Tibial nerve (tissue), 4 donors: ENCODE data around the gene WDR87. TPM values are rescaled to one million over a fixed set of nuclear protein-coding genes. Genes with fewer than 3 reads are reported as not detected.

Experiments used
- DNase-seq, 2 donors: peaks; one replicate each; pipeline ENCODE4 v3.0.0-alpha.2; 2019; ENCODE audit warnings: low spot score in 2 of 2
- H3K27ac ChIP-seq, 4 donors: fragments of 200-600 bp; sonication (generic) in 3 of 4; one replicate each; pipeline ENCODE4 v1.5.1; 2017 to 2019; ENCODE audit warnings: mild to moderate bottlenecking in 1 of 4
- H3K27me3 ChIP-seq, 2 donors: fragments of 200-600 bp; sonication (generic) in 1 of 2; one replicate each; pipeline versions ENCODE4 v1.5.1 to v1.6.0; 2017 to 2019
- H3K36me3 ChIP-seq, 3 donors: fragments of 200-600 bp; sonication (generic); one replicate each; pipeline ENCODE4 v1.5.1; 2018 to 2019
- H3K4me1 ChIP-seq, 4 donors: fragments of 200-600 bp; sonication (generic) in 3 of 4; one replicate each; pipeline ENCODE4 v1.5.1; 2017 to 2019
- H3K4me3 ChIP-seq, 4 donors: fragments of 200-600 bp; sonication (generic) in 3 of 4; one replicate each; pipeline ENCODE4 v1.5.1; 2017 to 2019; ENCODE audit warnings: mild to moderate bottlenecking in 1 of 4, moderate library complexity in 1 of 4
- H3K9me3 ChIP-seq, 4 donors: fragments of 200-600 bp; sonication (generic) in 3 of 4; one replicate each; pipeline ENCODE4 v1.5.1; 2017 to 2019
- CTCF ChIP-seq, 5 experiments: fragments of 200-600 bp in 3 of 5; fragments of 450-650 bp in 2 of 5; sonication (generic) in 3 of 5; IDR thresholded peaks; one replicate each; pipeline ENCODE4 v1.5.1; 2016 to 2019; ENCODE audit warnings: antibody characterized with exemption in 5 of 5, mild to moderate bottlenecking in 3 of 5, moderate library complexity in 2 of 5
- EP300 ChIP-seq, 2 donors: sonication (generic); formaldehyde crosslinking; IDR thresholded peaks; one replicate each; pipeline ENCODE4 v1.6.1; 2017; ENCODE audit warnings: antibody characterized with exemption in 2 of 2, mild to moderate bottlenecking in 1 of 2
- POLR2A ChIP-seq, 2 donors: fragments of 450-650 bp; IDR thresholded peaks; one replicate each; pipeline ENCODE4 v1.6.1; 2017; ENCODE audit warnings: antibody characterized with exemption in 2 of 2, mild to moderate bottlenecking in 2 of 2, moderate library complexity in 2 of 2
- WGBS, 2 donors: methylation state at CpG; one replicate each; pipeline ENCODE4 v1.1.5; 2018; 5-methylcytosine and 5-hydroxymethylcytosine counted together
- total RNA-seq, 4 donors: library from RNA; depleted of rRNA; stranded (reverse); fragments of >200 nt; gene quantifications; one replicate each; pipeline ENCODE4 v1.1.0, GENCODE V29; 2016

WDR87 gene
- total RNA-seq, 4 donors from 2014 or later, result not detected

GRCh38 chr19:37953171-37953917, 47.0 kb upstream of the WDR87 start:
- no peak for DNase-seq
- WGBS, 2 donors, result 59 to 65% methylated on average over 11 of the region's 11 CpGs
- Histone ChIP-seq H3K4me3 (no peak overlapping the region), H3K27me3 (no peaks in the 10 kb centered on the region), H3K27ac (no peak overlapping the region), H3K9me3 (no peaks in the 10 kb centered on the region), H3K36me3 (no peaks in the 10 kb centered on the region), H3K4me1 (peaks cover 0 to 3% (median 0%) of the 10 kb centered on the region in 4 donors)
- TF ChIP-seq EP300 (IDR thresholded peaks at IDR 0.05) (no peak), POLR2A (IDR thresholded peaks at IDR 0.05) (no peak), CTCF (IDR thresholded peaks at IDR 0.05) (no peak)

GRCh38 chr19:37951816-37952210, 45.4 kb upstream of the WDR87 start:
- peaks cover 0 to 3% (median 0%) of the 10 kb centered on the region in 4 donors for H3K4me1 ChIP-seq
- DNase-seq, result no peak
- no peak for TF ChIP-seq CTCF (IDR thresholded peaks at IDR 0.05)
- no peak for TF ChIP-seq POLR2A (IDR thresholded peaks at IDR 0.05)
- TF ChIP-seq EP300 (IDR thresholded peaks at IDR 0.05), result no peak
- H3K9me3 ChIP-seq, result no peaks in the 10 kb centered on the region
- H3K27ac ChIP-seq, result no peak overlapping the region
- no peak overlapping the region for H3K4me3 ChIP-seq
- WGBS, 2 donors, result 68 to 69% methylated on average over 4 of the region's 4 CpGs
- H3K36me3 ChIP-seq, result no peaks in the 10 kb centered on the region
- no peaks in the 10 kb centered on the region for H3K27me3 ChIP-seq

GRCh38 chr19:37950471-37951175, 44.2 kb upstream of the WDR87 start:
- WGBS, 2 donors, result 85 to 88% methylated on average over 25 of the region's 25 CpGs
- H3K4me1 ChIP-seq, result peaks cover 0 to 3% (median 0%) of the 10 kb centered on the region in 4 donors
- DNase-seq, result no peak

GRCh38 chr19:37948362-37948761, 42.0 kb upstream of the WDR87 start:
- no peak for TF ChIP-seq CTCF (IDR thresholded peaks at IDR 0.05)
- no peak for TF ChIP-seq POLR2A (IDR thresholded peaks at IDR 0.05)
- no peak for TF ChIP-seq EP300 (IDR thresholded peaks at IDR 0.05)
- Histone ChIP-seq H3K4me1 (peaks cover 0 to 3% (median 0%) of the 10 kb centered on the region in 4 donors), H3K27ac (no peak overlapping the region), H3K4me3 (no peak overlapping the region), H3K9me3 (no peaks in the 10 kb centered on the region), H3K36me3 (no peaks in the 10 kb centered on the region), H3K27me3 (no peaks in the 10 kb centered on the region)
- no peak for DNase-seq
- WGBS, 2 donors, result 83 to 85% methylated on average over 6 of the region's 6 CpGs

More at GRCh38 chr19:37950471-37951175, 44.2 kb upstream of the WDR87 start:
- Histone ChIP-seq H3K4me3 (no peak overlapping the region), H3K36me3 (no peaks in the 10 kb centered on the region), H3K27me3 (no peaks in the 10 kb centered on the region), H3K9me3 (no peaks in the 10 kb centered on the region), H3K27ac (no peak overlapping the region)
- TF ChIP-seq POLR2A (IDR thresholded peaks at IDR 0.05), result no peak
- no peak for TF ChIP-seq EP300 (IDR thresholded peaks at IDR 0.05)
- TF ChIP-seq CTCF (IDR thresholded peaks at IDR 0.05), result no peak

- Histone ChIP-seq H3K27me3 (no peaks in the 10 kb centered on the region), H3K36me3 (no peaks in the 10 kb centered on the region), H3K27ac (no peak overlapping the region), H3K4me3 (no peak overlapping the region), H3K9me3 (no peaks in the 10 kb centered on the region), H3K4me1 (peaks cover 0 to 3% (median 0%) of the 10 kb centered on the region in 4 donors)
- WGBS, 2 donors, result 38 to 52% methylated on average over 5 of the region's 5 CpGs
- DNase-seq, result no peak
- TF ChIP-seq POLR2A (IDR thresholded peaks at IDR 0.05) (no peak), EP300 (IDR thresholded peaks at IDR 0.05) (no peak), CTCF (IDR thresholded peaks at IDR 0.05) (no peak)
Observed at GRCh38 chr19:37947778-37948177, 41.4 kb upstream of the WDR87 start.
